ENCODE measurements around the gene PIGX. TPM values are rescaled to one million over a fixed set of nuclear protein-coding genes. Genes with fewer than 3 reads are reported as not detected.

The PIGX gene
- total RNA-seq, 1 donor from 2014 or later, result 37.8 TPM

DNA sequence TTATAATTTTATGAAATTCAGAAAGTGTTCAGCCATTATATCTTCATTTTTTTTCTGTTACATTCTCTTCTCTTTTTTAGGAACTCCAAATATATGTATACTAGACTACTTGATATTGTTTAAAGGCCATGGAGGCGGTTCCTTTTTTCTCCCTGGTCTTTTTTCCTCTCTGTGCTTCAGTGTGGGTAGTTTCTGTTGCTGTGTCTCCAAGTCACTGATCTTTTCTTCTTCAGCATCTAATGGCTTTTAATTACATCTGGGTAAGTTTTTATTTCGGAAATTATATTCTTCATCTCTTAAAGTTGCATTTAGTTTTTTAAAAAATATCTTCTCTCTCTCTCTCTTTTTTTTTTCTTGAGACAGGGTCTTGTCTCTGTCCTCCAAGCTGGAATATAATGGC, 8.9 kb downstream of the PIGX start:
- Mint-ChIP-seq H3K27ac (ENCODE audit: unreplicated experiment) (no peak overlapping the region), H3K9me3 (peaks cover 13% of the 10 kb centered on the region), H3K4me3 (no peak overlapping the region), H3K36me3 (ENCODE audit: low read depth) (peaks cover 32% of the 10 kb centered on the region), H3K27me3 (ENCODE audit: low read depth) (no peaks in the 10 kb centered on the region), H3K4me1 (no peaks in the 10 kb centered on the region)
- TF ChIP-seq, protein P1, sequence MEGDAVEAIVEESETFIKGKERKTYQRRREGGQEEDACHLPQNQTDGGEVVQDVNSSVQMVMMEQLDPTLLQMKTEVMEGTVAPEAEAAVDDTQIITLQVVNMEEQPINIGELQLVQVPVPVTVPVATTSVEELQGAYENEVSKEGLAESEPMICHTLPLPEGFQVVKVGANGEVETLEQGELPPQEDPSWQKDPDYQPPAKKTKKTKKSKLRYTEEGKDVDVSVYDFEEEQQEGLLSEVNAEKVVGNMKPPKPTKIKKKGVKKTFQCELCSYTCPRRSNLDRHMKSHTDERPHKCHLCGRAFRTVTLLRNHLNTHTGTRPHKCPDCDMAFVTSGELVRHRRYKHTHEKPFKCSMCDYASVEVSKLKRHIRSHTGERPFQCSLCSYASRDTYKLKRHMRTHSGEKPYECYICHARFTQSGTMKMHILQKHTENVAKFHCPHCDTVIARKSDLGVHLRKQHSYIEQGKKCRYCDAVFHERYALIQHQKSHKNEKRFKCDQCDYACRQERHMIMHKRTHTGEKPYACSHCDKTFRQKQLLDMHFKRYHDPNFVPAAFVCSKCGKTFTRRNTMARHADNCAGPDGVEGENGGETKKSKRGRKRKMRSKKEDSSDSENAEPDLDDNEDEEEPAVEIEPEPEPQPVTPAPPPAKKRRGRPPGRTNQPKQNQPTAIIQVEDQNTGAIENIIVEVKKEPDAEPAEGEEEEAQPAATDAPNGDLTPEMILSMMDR (conservative IDR thresholded peaks at IDR 0.05), result no peak
- DNase-seq (ENCODE audit: low read depth, low spot score), result no peak

DNA sequence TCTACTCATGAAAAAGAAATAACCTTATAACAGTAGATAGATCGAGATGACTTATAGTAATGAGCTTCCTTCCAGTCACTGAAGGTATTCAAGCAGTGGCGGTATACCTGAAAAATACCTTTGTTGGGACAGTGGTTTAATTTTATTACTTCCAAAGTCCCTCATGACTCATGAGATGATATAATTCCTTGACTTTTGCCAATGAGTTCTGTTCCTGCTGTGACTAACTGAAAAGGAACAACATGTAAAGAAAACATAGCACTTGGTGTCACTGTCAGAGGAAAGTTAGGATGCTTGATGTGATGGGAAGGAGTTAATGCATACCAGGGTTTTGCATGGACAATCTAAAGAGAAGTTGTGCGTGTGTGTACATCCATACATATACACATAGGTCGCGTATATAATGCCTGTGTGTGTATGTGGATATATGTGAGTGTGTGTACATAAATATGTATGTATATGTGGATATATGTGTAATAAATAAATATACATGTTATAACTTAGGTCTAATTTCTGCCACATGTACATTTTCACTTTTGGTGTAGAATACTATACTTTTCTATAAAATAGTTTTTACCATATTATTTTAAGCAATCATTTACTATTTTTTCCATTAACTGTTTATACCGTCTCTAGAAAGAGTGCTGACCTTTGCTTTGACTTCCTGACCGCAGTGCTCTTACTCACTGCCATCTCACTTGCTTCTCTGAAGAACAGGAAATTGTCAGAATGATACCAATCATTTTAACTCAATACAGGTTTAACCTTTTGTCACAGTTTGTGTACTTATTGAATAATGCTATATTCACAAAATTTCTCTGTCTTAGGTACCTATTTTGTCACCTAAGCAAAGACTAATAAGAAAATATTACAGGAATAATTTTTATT, 14.9 kb downstream of the PIGX start:
- TF ChIP-seq, protein P1 (conservative IDR thresholded peaks at IDR 0.05), result no peak
- Mint-ChIP-seq H3K9me3 (no peaks in the 10 kb centered on the region), H3K4me3 (no peak overlapping the region), H3K27me3 (ENCODE audit: low read depth) (no peaks in the 10 kb centered on the region), H3K27ac (ENCODE audit: unreplicated experiment) (no peak overlapping the region), H3K4me1 (no peaks in the 10 kb centered on the region), H3K36me3 (ENCODE audit: low read depth) (peaks cover 11% of the 10 kb centered on the region)
- DNase-seq (ENCODE audit: low read depth, low spot score), result no peak

DNA sequence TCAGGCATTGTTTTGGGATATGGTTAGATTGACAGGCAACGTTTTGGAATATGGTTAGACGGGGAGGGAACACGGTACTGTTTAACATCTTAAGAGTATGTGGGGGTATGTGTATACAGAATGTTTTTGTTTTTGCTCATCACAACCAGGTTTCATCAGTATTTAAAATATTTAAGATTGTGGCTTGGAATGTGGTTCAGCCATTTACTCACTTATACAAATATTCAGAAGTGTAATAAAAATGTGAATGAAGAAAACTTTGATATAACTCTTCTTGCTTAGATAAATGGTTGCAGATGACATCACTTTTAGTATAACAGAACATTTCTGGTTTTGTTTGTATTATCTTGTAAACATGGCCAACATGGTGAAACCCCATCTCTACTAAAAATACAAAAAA, 23.6 kb downstream of the PIGX start:
- TF ChIP-seq, protein P1 (conservative IDR thresholded peaks at IDR 0.05), result no peak
- no peak for DNase-seq (ENCODE audit: low read depth, low spot score)
- H3K27ac Mint-ChIP-seq (ENCODE audit: unreplicated experiment), result no peak overlapping the region
- peaks cover 20% of the 10 kb centered on the region for H3K36me3 Mint-ChIP-seq (ENCODE audit: low read depth)
- peaks cover 5% of the 10 kb centered on the region for H3K9me3 Mint-ChIP-seq
- peak overlapping the region; percentile 25 for H3K4me3 Mint-ChIP-seq
- H3K27me3 Mint-ChIP-seq (ENCODE audit: low read depth), result no peaks in the 10 kb centered on the region
- peaks cover 4% of the 10 kb centered on the region for H3K4me1 Mint-ChIP-seq

DNA sequence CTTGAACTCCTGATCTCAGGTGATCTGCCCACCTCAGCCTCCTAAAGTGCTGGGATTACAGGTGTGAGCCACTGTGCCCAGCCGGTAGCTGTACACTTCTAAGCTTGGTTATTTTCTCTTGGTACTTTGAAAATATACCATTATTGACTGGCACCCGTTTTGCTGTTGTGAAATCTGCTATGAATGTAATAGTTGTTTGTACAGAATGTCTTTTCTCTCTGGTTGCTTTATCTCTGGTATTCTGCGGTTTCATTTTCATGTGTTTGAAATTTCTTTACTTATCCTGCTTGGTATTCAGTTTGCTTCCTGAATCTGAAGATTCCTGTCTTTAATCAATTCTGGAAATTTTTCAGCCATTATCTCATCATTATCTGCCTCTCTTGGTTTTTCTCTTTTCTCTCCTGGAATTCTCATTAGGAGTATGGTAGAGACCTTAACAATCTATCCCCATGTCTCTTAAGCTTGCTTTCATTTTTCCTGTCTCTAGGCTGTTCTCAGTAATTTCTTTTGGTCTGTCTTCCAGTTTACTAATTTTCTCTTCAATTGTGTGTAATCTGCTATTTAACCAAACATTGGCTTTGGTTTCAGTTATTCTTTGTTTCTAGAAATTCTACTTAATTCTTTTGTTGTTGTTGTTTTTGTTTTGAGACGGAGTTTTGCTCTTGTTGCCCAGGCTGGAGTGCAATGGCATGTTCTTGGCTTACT, 24.6 kb downstream of the PIGX start:
- Mint-ChIP-seq H3K4me3 (no peak overlapping the region), H3K36me3 (ENCODE audit: low read depth) (peaks cover 23% of the 10 kb centered on the region), H3K4me1 (peaks cover 14% of the 10 kb centered on the region), H3K27me3 (ENCODE audit: low read depth) (no peaks in the 10 kb centered on the region), H3K9me3 (peaks cover 5% of the 10 kb centered on the region), H3K27ac (ENCODE audit: unreplicated experiment) (no peak overlapping the region)
- TF ChIP-seq, protein P1 (conservative IDR thresholded peaks at IDR 0.05), result no peak
- no peak for DNase-seq (ENCODE audit: low read depth, low spot score)

DNA sequence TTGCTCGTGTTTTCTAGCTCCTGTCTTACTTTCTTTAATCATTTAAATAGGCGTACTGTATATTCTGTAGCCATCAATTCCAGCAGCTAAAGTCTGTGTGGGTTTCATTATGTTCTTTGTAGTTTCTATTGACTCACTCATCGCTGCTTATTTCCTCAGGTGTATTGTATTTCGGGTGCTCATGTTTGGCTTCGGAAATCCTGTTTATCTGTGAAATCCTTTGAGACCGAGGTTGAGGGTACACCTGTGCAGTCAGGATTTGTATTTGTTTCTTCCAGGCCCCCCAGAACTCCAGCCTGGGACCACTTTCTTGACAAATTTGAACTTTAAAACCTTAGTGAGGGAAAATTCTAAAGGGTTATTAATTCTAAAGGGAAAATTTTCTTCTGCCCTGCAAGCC, 25.5 kb downstream of the PIGX start:
- TF ChIP-seq, protein P1 (conservative IDR thresholded peaks at IDR 0.05), result no peak
- Mint-ChIP-seq H3K27me3 (ENCODE audit: low read depth) (no peaks in the 10 kb centered on the region), H3K36me3 (ENCODE audit: low read depth) (peaks cover 23% of the 10 kb centered on the region), H3K4me1 (peaks cover 16% of the 10 kb centered on the region), H3K9me3 (peaks cover 5% of the 10 kb centered on the region), H3K4me3 (no peak overlapping the region), H3K27ac (ENCODE audit: unreplicated experiment) (no peak overlapping the region)
- DNase-seq (ENCODE audit: low read depth, low spot score), result no peak
